GM12878 (cell line): ENCODE measurements around the gene ACSL1. TPM values are rescaled to one million over a fixed set of nuclear protein-coding genes. Genes with fewer than 3 reads are reported as not detected.

ENCODE experiments used
- ATAC-seq: fragments of 200-7000 bp; cut with Tn5 transposase; 3 replicates; pipeline ENCODE4 v1.9.1; 2020; ENCODE audit warnings: mild to moderate bottlenecking, moderate library complexity
- BruUV-seq: library from RNA; stranded (reverse); fragments of 400-500 nt; replicated peaks from 2 replicates; lab custom pipeline; 2021; lab: Mats Ljungman, UMichigan
- CTCF ChIA-PET: fragments of 300-600 bp; sonication (Branson Sonifier 250); formaldehyde crosslinking; extraction: SDS; loops from one replicate; lab custom pipeline; 2021; ENCODE audit warnings: inconsistent platforms; lab: Yijun Ruan, JAX
- POLR2A ChIA-PET: fragments of 350-600 bp; formaldehyde crosslinking; extraction: SDS; loops from one replicate; lab custom pipeline; 2021; ENCODE audit warnings: inconsistent platforms; lab: Charles Lee
- RAD21 ChIA-PET: fragments of 300-600 bp; sonication (Branson Sonifier 250); formaldehyde crosslinking; loops from one replicate; lab custom pipeline; 2023; ENCODE audit warnings: antibody characterized with exemption; ENCODE audit not compliant: unreplicated experiment; lab: Charles Lee
- SMC1A ChIA-PET: fragments of 300-600 bp; sonication (Branson Sonifier 250); formaldehyde crosslinking; loops from one replicate; lab custom pipeline; 2023; ENCODE audit not compliant: unreplicated experiment, uncharacterized antibody; lab: Charles Lee
- DNase-seq: peaks from one replicate; pipeline ENCODE4 v3.0.0-alpha.2; 2011; ENCODE audit warnings: low read depth, low spot score
- FAIRE-seq: peaks from 3 replicates; lab custom pipeline; 2011; peaks lifted over from hg19 to GRCh38; lab: Jason Lieb, UNC
- H2AFZ ChIP-seq: 2 replicates; pipeline ENCODE4 v1.6.0; 2011; ENCODE audit warnings: low read depth, low read length, control low read depth; ENCODE audit not compliant: control insufficient read depth
- H3K27ac ChIP-seq: 2 replicates; pipeline ENCODE4 v1.5.1; 2011; ENCODE audit warnings: control low read depth; ENCODE audit not compliant: control insufficient read depth, insufficient read depth
- H3K27me3 ChIP-seq, 2 experiments: replicated peaks in 1 of 2; 2 replicates each; pipeline versions ENCODE4 v1.6.0 to v1.6.1; 2011; ENCODE audit warnings: low read length in 1 of 2; ENCODE audit not compliant: control insufficient read depth in 2 of 2, insufficient read depth in 2 of 2
- H3K36me3 ChIP-seq, 2 experiments: 2 replicates each; pipeline ENCODE4 v1.5.1; 2011; ENCODE audit warnings: low read length in 1 of 2; ENCODE audit not compliant: control insufficient read depth in 2 of 2, insufficient read depth in 2 of 2
- H3K4me1 ChIP-seq: 2 replicates; pipeline ENCODE4 v1.6.1; 2011; ENCODE audit warnings: mild to moderate bottlenecking, low read length, moderate library complexity, mixed read lengths; ENCODE audit not compliant: control insufficient read depth, insufficient read depth
- H3K4me2 ChIP-seq: 2 replicates; pipeline ENCODE4 v1.6.0; 2011; ENCODE audit warnings: control low read depth; ENCODE audit not compliant: control insufficient read depth, insufficient read depth
- H3K4me3 ChIP-seq: fragments of 200-600 bp; sonication (generic); 2 replicates; pipeline ENCODE4 v1.5.1; 2016
- H3K79me2 ChIP-seq: 2 replicates; pipeline ENCODE4 v1.6.0; 2011; ENCODE audit warnings: low read length; ENCODE audit not compliant: control insufficient read depth, insufficient read depth
- H3K9ac ChIP-seq: 2 replicates; pipeline ENCODE4 v1.8.0; 2011; ENCODE audit warnings: low read length, control low read depth, mixed read lengths; ENCODE audit not compliant: control insufficient read depth, insufficient read depth
- H3K9me3 ChIP-seq: replicated peaks from 3 replicates; pipeline ENCODE4 v1.5.1; 2011; ENCODE audit warnings: mild to moderate bottlenecking, low read length; ENCODE audit not compliant: control insufficient read depth, insufficient read depth
- H4K20me1 ChIP-seq: 2 replicates; pipeline ENCODE4 v1.6.0; 2011; ENCODE audit not compliant: control insufficient read depth, insufficient read depth
- ASH2L ChIP-seq: fragments of 300-600, 200-600 bp; sonication (generic); IDR thresholded peaks from 2 replicates; pipeline ENCODE4 v1.6.1; 2017; ENCODE audit warnings: low read depth, mild to moderate bottlenecking, borderline replicate concordance
- BCL3 ChIP-seq: IDR thresholded peaks from 2 replicates; pipeline ENCODE4 v1.6.1; 2011; ENCODE audit warnings: borderline replicate concordance, low read depth, mild to moderate bottlenecking, moderate library complexity, low read length; ENCODE audit not compliant: insufficient read depth, poor library complexity, severe bottlenecking
- CREB1 ChIP-seq: IDR thresholded peaks from 2 replicates; pipeline ENCODE4 v1.6.1; 2012; ENCODE audit warnings: low read depth, mild to moderate bottlenecking, inconsistent platforms
- ELK1 ChIP-seq: IDR thresholded peaks from 2 replicates; pipeline ENCODE4 v1.6.1; 2012; ENCODE audit warnings: low read depth, low read length, improper control_type of control experiment
- EZH2 ChIP-seq: IDR thresholded peaks from 2 replicates; pipeline ENCODE4 v1.6.1; 2012; ENCODE audit warnings: low read depth, mild to moderate bottlenecking, control low read depth, inconsistent platforms, low read length, borderline replicate concordance; ENCODE audit not compliant: control insufficient read depth
- HCFC1 ChIP-seq: fragments of 150-350 bp; IDR thresholded peaks from 2 replicates; pipeline ENCODE4 v1.6.1; 2014; ENCODE audit warnings: low read length
- IRF4 ChIP-seq: IDR thresholded peaks from 2 replicates; pipeline ENCODE4 v1.6.1; 2011; ENCODE audit warnings: low read depth, low read length
- JUND ChIP-seq: IDR thresholded peaks from 2 replicates; pipeline ENCODE4 v1.6.1; 2012; ENCODE audit warnings: low read depth, mild to moderate bottlenecking, low read length, improper control_type of control experiment, moderate library complexity
- POLR2AphosphoS5 ChIP-seq: IDR thresholded peaks from 2 replicates; pipeline ENCODE4 v1.6.1; 2011; ENCODE audit warnings: mild to moderate bottlenecking, low read length, inconsistent platforms
- SMAD5 ChIP-seq: IDR thresholded peaks from 2 replicates; pipeline ENCODE4 v1.6.1; 2016; ENCODE audit warnings: antibody characterized with exemption, low read depth
- ZZZ3 ChIP-seq: IDR thresholded peaks from 2 replicates; pipeline ENCODE4 v1.6.1; 2011; ENCODE audit warnings: low read depth; ENCODE audit not compliant: control insufficient read depth, insufficient read length
- WGBS: methylation state at CpG from one replicate; pipeline ENCODE4 v1.1.6; 2016; ENCODE audit warnings: low lambda C conversion rate; ENCODE audit not compliant: insufficient replicate concordance, insufficient coverage; ENCODE audit errors: missing lambda C conversion rate; 5-methylcytosine and 5-hydroxymethylcytosine counted together
- in situ Hi-C: fragments of 300-500 bp; cut with MboI; formaldehyde crosslinking; loops from 9 replicates; pipeline ENCODE4 v1.14.3; 2018; ENCODE audit warnings: mixed read lengths
- intact Hi-C: fragments of 100-400 bp; cut with micrococcal nuclease; formaldehyde crosslinking; loops from one replicate; pipeline ENCODE4 v1.14.2; 2022; ENCODE audit not compliant: unreplicated experiment
- polyA plus RNA-seq, 11 experiments: library from polyadenylated mRNA; depleted of rRNA in 4 of 11; unstranded in 6 of 11; stranded (reverse) in 5 of 11; fragments of >200 nt; fragmentation: Nextera tagmentation in 4 of 11; fragmentation: Illumina TruSeq in 1 of 11; extraction: Ambion mirVana in 4 of 11; extraction: Trizol in 1 of 11; gene quantifications; 1 replicate in 1 of 11; 2 replicates in 10 of 11; pipeline versions ENCODE4 v1.2.1 to v1.2.3, GENCODE V29; 2011 to 2016; ENCODE audit warnings: inconsistent platforms in 2 of 11, missing spikeins in 2 of 11, low read depth in 1 of 11
- total RNA-seq, 4 experiments: library from RNA; depleted of rRNA in 3 of 4; stranded (reverse); fragments of >200 nt in 3 of 4; fragmentation: Illumina TruSeq in 1 of 4; extraction: Trizol in 1 of 4; gene quantifications; 2 replicates each; pipeline versions ENCODE4 v1.2.1 to v1.2.3, GENCODE V29; 2013 to 2021

ACSL1 gene
- total and polyA plus RNA-seq, 10 of the 15 experiments (the other 5 are each of a cell fraction or from before 2014, with no cell fraction given) = 30.7 to 68.1 (median 58.7) TPM

DNA sequence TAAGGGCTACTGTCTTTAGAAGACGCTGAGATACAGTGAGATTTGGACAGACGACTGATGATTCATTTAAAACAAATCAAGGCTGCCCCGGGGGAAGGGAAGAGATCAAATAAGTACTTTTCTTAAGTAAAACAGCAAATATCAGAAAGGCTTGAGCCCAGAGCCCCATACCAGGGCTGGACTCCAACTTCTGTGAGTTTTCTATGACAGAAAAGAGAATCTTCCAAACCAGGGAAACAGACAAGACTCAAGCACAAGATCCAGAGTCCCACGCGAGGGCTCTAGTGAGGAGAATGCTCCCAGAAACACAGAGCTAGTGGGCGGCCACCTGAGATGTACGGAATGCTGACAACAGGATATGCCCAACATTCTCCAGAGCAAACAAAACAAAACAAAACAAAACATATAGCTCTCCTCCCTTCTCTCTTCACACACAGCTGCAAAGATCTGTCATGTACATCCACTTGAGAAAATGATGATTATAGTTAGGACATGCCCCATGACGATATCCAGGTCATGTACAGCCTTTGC, 13.1 kb downstream of the ACSL1 start:
- no TSS peak for BruUV-seq
- ChIA-PET CTCF (interaction anchor here (1.4 to 1.5 kb wide), 2 partner anchors 66 to 67 kb away, joined by 3 read pairs; no protein-coding TSS in a partner anchor), POLR2A (interaction anchor here (0.8 to 1.5 kb wide), 2 partner anchors 12 to 34 kb away, joined by 3 to 5 read pairs; no protein-coding TSS in a partner anchor), SMC1A (interaction anchor here (0.6 to 4.3 kb wide), 4 partner anchors 9 to 414 kb away, joined by 3 to 31 read pairs (median 8); partner anchors contain the start of gene ACSL1), RAD21 (interaction anchor here (0.9 to 2.5 kb wide), 3 partner anchors 11 to 67 kb away, joined by 3 to 14 read pairs (median 3); no protein-coding TSS in a partner anchor)
- no peak for TF ChIP-seq EZH2
- TF ChIP-seq HCFC1 = no peak
- TF ChIP-seq CREB1 = no peak
- no peak for TF ChIP-seq SMAD5
- TF ChIP-seq POLR2AphosphoS5 = no peak
- no peak for TF ChIP-seq IRF4
- ATAC-seq (no peak), FAIRE-seq (no peak), DNase-seq (no peak)
- 62% methylated on average over 8 of the region's 8 CpGs for WGBS
- H3K27me3 ChIP-seq = no peaks in the 10 kb centered on the region
- H2AFZ ChIP-seq = no peak overlapping the region
- peaks cover 82% of the 10 kb centered on the region for H3K79me2 ChIP-seq
- in situ Hi-C loops (no loop called here), intact Hi-C loops (loop anchor here (10.0 kb wide), 3 partner anchors 168 to 528 kb away; partner anchors contain the start of genes CASP3 and PRIMPOL)
- H3K4me2 ChIP-seq = no peak overlapping the region
- no peak overlapping the region for H3K4me3 ChIP-seq
- H3K9ac ChIP-seq = no peak overlapping the region
- peaks cover 6 to 8% of the 10 kb centered on the region in 2 experiments; a peak in 3 of 4 replicates for H3K36me3 ChIP-seq
- H4K20me1 ChIP-seq = peaks cover 2% of the 10 kb centered on the region; the same call in 1 of the 2 replicates
- peaks cover 40% of the 10 kb centered on the region for H3K4me1 ChIP-seq
- no peaks in the 10 kb centered on the region for H3K9me3 ChIP-seq
- no peak overlapping the region for H3K27ac ChIP-seq

- WGBS = 74% methylated on average over 6 of the region's 6 CpGs
- FAIRE-seq (no peak), ATAC-seq (no peak), DNase-seq (no peak)
- Histone ChIP-seq H3K79me2 (peaks cover 82% of the 10 kb centered on the region), H3K27me3 (no peaks in the 10 kb centered on the region), H3K4me3 (no peak overlapping the region), H4K20me1 (peaks cover 4% of the 10 kb centered on the region; the same call in 1 of the 2 replicates), H3K36me3 (peaks cover 6 to 8% of the 10 kb centered on the region in 2 experiments; a peak in 3 of 4 replicates), H3K27ac (no peak overlapping the region), H3K4me1 (peaks cover 35% of the 10 kb centered on the region), H3K4me2 (no peak overlapping the region), H3K9me3 (no peaks in the 10 kb centered on the region), H3K9ac (no peak overlapping the region), H2AFZ (no peak overlapping the region)
- intact Hi-C loops (loop anchor here (10.0 kb wide), 3 partner anchors 167 to 527 kb away; partner anchors contain the start of genes CASP3 and PRIMPOL), in situ Hi-C loops (no loop called here)
- ChIA-PET SMC1A (interaction anchor here (1.1 kb wide), 1 partner anchor 9 kb away, joined by 3 read pairs; no protein-coding TSS in a partner anchor), POLR2A (no interaction called here), CTCF (interaction anchor here (1.4 kb wide), 1 partner anchor 65 kb away, joined by 3 read pairs; no protein-coding TSS in a partner anchor), RAD21 (no interaction called here)
- BruUV-seq = TSS peak; percentile 1
- no peak for TF ChIP-seq ASH2L
- TF ChIP-seq JUND = no peak
- TF ChIP-seq ELK1 = no peak
- no peak for TF ChIP-seq BCL3
- TF ChIP-seq ZZZ3 = no peak
These were observed 13.6 kb downstream of the ACSL1 start for GRCh38 chr4:184812199-184812542.
